Aorta (tissue), 5 donors: Measurements from ENCODE around the gene ADRM1. TPM values are rescaled to one million over a fixed set of nuclear protein-coding genes. Genes with fewer than 3 reads are reported as not detected.

ENCODE experiments used
- ATAC-seq: fragments of 200-7000 bp; cut with Tn5 transposase; one replicate; pipeline ENCODE4 v1.9.1; 2022; ENCODE audit warnings: moderate library complexity; ENCODE audit not compliant: low FRiP score
- DNase-seq, 2 donors: peaks; one replicate each; pipeline ENCODE4 v3.0.0-alpha.2; 2020
- H3K27ac ChIP-seq, 2 donors: one replicate each; pipeline ENCODE4 v1.5.1; 2013; ENCODE audit warnings: low read length in 2 of 2, mild to moderate bottlenecking in 2 of 2, moderate library complexity in 2 of 2, control low read depth in 1 of 2, inconsistent platforms in 1 of 2, low read depth in 1 of 2
- H3K27me3 ChIP-seq, 2 donors: one replicate each; pipeline ENCODE4 v1.6.1; 2013; ENCODE audit warnings: control low read depth in 1 of 2, low read length in 1 of 2, mild to moderate bottlenecking in 1 of 2, moderate library complexity in 1 of 2; ENCODE audit not compliant: insufficient read depth in 2 of 2, control insufficient read depth in 1 of 2
- H3K36me3 ChIP-seq, 2 donors: one replicate each; pipeline ENCODE4 v1.6.1; 2013; ENCODE audit warnings: control low read depth in 1 of 2, low read length in 1 of 2, mild to moderate bottlenecking in 1 of 2; ENCODE audit not compliant: insufficient read depth in 2 of 2, control insufficient read depth in 1 of 2
- H3K4me1 ChIP-seq, 2 donors: one replicate each; pipeline ENCODE4 v1.6.1; 2013; ENCODE audit warnings: low read length in 2 of 2, control low read depth in 1 of 2, mild to moderate bottlenecking in 1 of 2, moderate library complexity in 1 of 2; ENCODE audit not compliant: insufficient read depth in 2 of 2, control insufficient read depth in 1 of 2
- H3K4me3 ChIP-seq, 2 donors: one replicate each; pipeline ENCODE4 v1.5.1; 2013; ENCODE audit warnings: low read length in 2 of 2, control low read depth in 1 of 2, mild to moderate bottlenecking in 1 of 2
- H3K9me3 ChIP-seq: one replicate; pipeline ENCODE4 v1.6.1; 2013; ENCODE audit warnings: mild to moderate bottlenecking, low read length; ENCODE audit not compliant: control insufficient read depth
- WGBS, 2 donors: extraction: QIAGEN DNeasy Blood & Tissue Kit; methylation state at CpG; one replicate each; pipeline ENCODE4 v1.1.7; 2013; 5-methylcytosine and 5-hydroxymethylcytosine counted together
- intact Hi-C, 2 donors: fragments of 100-400 bp; cut with DNase I; formaldehyde crosslinking; loops; one replicate each; pipeline versions ENCODE4 v1.14.2 to v1.15.0; 2022
- polyA plus RNA-seq, 2 donors: library from polyadenylated mRNA; stranded (reverse); fragments of 200-250 nt; gene quantifications; one replicate each; pipeline ENCODE4 v1.2.3, GENCODE V29; 2013
- total RNA-seq, 2 donors: library from RNA; stranded (reverse); fragmentation: NEBNext Ultra II Directional; extraction: Animal tissue kit (Norgen Biotek cat#: 25700); gene quantifications; one replicate each; pipeline ENCODE4 v1.2.1, GENCODE V29; 2021
- donor health status: healthy with polysubstance abuse.
- donor health status: Bipolar disorder and iron deficiency.
- donor health status: DM: no; HTN: no; CAD: no.
- donor health status: DM: no; HTN: no; CAD: no.
- donor health status: DM: yes; HTN: yes; CAD: no.

The ADRM1 gene
- total and polyA plus RNA-seq, 4 donors: 41.4 to 80.9 (median 58.9) TPM

DNA sequence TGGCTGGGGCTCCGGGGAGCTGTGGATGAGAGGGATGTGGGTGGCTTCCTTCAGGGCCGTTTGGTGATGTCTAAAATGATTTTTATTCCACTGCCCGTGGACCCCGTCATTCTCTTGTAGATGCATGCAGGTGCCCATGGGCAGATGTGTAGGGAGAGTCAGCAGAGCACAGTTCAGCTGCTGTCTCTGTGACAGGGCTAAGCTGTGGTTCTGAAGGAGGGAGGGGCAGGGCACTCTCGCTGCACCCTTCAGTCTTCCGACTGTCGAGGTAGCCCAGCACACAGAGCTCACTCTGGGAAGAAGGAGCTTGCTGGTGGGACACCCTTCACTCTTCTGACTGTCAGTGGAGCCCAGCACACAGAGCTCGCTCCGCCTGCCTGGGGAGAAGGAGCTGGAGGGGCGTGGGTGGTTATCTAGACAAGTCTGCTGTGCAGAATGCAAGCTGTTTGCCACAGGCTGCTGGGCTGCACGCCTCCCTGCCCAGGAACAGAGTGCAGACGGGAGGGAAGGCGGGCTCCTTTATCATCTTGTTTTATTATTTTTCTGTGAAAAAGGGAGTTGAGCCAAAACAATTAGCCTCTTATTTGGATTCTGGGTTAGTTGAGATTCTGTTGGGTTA is 28.4 kb upstream of the ADRM1 start:
- no peak overlapping the region for H3K4me3 ChIP-seq
- no peaks in the 10 kb centered on the region for H3K9me3 ChIP-seq
- no peaks in the 10 kb centered on the region for H3K4me1 ChIP-seq
- no peak overlapping the region for H3K27ac ChIP-seq
- intact Hi-C loops: no loop called here
- DNase-seq: no peak
- no peak for ATAC-seq
- WGBS, 2 donors: 64 to 65% methylated on average over 13 of the region's 13 CpGs
- peaks cover 0 to 12% of the 10 kb centered on the region in 2 donors for H3K36me3 ChIP-seq
- H3K27me3 ChIP-seq: no peaks in the 10 kb centered on the region

DNA sequence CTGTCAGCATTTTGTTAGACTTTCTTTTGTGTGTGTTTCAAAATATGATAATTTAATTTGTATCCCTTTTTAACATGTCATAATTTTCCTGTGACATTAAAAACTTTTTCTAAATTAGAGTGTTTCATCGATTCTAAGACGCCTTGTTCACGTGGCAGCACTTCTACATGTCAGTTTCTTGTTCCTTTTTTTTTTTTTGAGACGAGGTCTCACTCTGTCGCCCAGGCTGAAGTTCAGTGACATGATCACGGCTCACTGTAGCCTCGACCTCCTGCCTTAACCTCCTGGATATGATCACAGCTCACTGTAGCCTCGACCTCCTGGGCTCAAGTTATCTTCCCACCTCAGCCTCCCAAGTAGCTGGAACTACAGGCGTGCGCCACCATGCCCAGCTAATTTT is 27.6 kb upstream of the ADRM1 start:
- no peak overlapping the region for H3K27ac ChIP-seq
- DNase-seq (no peak), ATAC-seq (no peak)
- peaks cover 0 to 17% of the 10 kb centered on the region in 2 donors for H3K36me3 ChIP-seq
- no peaks in the 10 kb centered on the region for H3K27me3 ChIP-seq
- intact Hi-C loops: no loop called here
- H3K4me1 ChIP-seq: no peaks in the 10 kb centered on the region
- no peak overlapping the region for H3K4me3 ChIP-seq
- WGBS, 2 donors: 94 to 95% methylated on average over 10 of the region's 10 CpGs
- no peaks in the 10 kb centered on the region for H3K9me3 ChIP-seq

DNA sequence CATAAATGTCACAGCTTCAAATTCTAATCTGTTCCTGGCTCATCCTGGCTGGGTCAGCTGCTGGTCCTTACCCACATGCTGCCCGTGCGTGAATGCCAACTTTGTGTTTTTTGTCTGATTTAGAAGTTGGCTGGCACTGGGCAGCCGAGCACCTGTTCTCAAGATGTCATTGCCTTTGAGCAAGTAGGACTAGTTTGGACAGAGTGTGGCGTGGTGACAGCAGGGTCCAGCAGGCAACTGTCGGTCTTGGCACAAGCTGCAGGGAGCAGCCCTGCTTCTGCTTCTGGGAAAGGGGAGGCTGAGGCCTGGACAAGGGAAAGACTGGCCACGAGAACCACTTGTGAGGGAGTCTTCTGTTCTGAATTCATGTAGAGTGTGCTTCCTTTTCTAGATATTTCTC is 26.4 kb upstream of the ADRM1 start:
- intact Hi-C loops: no loop called here
- 67 to 70% methylated on average over 6 of the region's 6 CpGs for WGBS, 2 donors

DNA sequence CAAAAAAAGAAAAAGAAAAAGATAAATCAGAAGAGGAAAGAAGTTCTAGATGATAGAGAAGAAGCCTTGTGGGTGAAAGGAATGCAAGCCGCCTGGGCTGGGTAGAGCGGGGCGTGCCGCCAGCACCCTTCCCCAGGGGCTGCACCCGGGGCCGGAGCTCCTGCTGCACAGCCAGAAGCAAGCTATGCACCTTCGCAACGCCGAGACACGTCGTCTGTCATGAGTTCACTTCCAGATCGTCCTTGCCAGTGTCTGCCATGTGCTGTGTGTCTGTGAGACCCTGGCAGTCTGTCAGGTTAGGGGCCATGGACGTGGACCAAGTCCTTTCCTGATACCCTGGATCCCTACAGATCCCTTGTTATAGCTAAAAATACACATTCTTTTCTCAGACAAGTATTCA is 25.5 kb upstream of the ADRM1 start:
- no peak overlapping the region for H3K27ac ChIP-seq
- H3K4me1 ChIP-seq: no peaks in the 10 kb centered on the region
- ATAC-seq: no peak
- H3K27me3 ChIP-seq: no peaks in the 10 kb centered on the region
- intact Hi-C loops: no loop called here
- H3K4me3 ChIP-seq: no peak overlapping the region
- DNase-seq: no peak
- WGBS, 2 donors: 21 to 29% methylated on average over 13 of the region's 13 CpGs
- no peaks in the 10 kb centered on the region for H3K9me3 ChIP-seq
- peaks cover 0 to 25% of the 10 kb centered on the region in 2 donors for H3K36me3 ChIP-seq

More for the DNA sequence above, 26.4 kb upstream of the ADRM1 start:
- H3K9me3 ChIP-seq: no peaks in the 10 kb centered on the region
- H3K27me3 ChIP-seq: no peaks in the 10 kb centered on the region
- H3K4me3 ChIP-seq: no peak overlapping the region
- peaks cover 0 to 21% of the 10 kb centered on the region in 2 donors for H3K36me3 ChIP-seq
- ATAC-seq (no peak), DNase-seq (no peak)
- no peaks in the 10 kb centered on the region for H3K4me1 ChIP-seq
- H3K27ac ChIP-seq: no peak overlapping the region

DNA sequence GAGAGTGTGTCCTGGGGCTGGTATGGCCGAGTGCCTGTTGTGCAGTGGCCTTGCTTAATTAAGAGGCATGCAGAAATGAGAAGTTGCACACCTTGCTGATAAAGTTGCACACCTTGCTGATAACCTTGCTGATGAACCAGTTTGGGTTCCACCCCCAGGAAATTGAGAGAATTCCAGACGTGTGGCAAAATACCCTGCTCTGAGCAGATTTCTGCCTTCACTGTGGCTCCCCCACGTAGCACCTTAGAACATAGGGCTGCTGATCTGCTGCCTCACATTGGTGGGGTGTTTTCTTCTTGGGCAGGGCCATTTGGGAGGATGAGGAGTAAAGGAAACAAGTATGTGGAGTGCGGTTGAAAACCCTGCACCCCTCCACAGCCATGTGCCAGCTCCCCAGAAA is 22.5 kb upstream of the ADRM1 start:
- ATAC-seq: no peak
- whole genome bisulfite sequencing, 2 donors: 81 to 83% methylated on average over 4 of the region's 4 CpGs
- no peaks in the 10 kb centered on the region for H3K9me3 ChIP-seq
- DNase-seq: no peak
- H3K4me1 ChIP-seq: no peaks in the 10 kb centered on the region
- H3K27me3 ChIP-seq: no peaks in the 10 kb centered on the region
- no peak overlapping the region for H3K4me3 ChIP-seq
- peaks cover 4 to 18% of the 10 kb centered on the region in 2 donors for H3K36me3 ChIP-seq
- H3K27ac ChIP-seq: no peak overlapping the region
- intact Hi-C loops: no loop called here

DNA sequence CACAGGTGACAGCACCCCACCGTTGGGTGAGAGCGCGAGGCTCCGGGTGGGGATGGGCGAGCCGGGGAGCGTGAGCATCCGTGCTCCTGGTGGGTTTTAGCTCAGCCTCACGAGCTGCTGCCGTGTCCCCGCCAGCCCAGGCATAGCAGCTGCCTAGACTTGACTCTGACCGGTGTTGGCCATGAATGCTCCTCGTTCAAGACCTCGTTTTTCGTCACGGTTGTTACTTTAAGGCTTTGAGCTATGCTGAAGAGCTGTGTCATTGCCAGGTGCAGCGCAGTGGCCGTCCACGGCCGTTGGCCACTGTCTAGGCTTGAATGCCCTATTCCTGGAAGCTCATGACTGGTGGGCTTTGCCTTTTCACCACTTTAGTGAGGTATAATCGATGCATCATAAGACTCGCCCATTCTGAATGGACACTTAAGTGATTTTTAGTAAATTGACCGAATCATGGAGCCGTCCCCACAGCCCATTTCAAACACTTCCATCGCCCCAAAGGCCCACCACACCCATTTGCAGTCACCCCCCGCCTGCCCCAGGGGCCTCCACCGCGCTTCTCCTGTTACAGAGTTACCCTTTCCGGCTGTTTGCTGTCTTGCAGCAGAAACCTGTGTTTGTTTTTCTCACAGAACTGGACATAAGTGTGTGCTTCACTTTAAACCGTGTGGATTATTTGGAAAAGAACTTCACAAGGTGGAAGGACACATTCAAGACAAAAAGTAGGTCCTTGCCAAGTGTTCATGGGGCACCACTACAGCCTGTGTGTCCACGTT is 21.4 kb upstream of the ADRM1 start:
- ATAC-seq: no peak
- intact Hi-C loops: no loop called here
- DNase-seq: no peak
- H3K27me3 ChIP-seq: no peaks in the 10 kb centered on the region
- no peak overlapping the region for H3K27ac ChIP-seq
- H3K4me3 ChIP-seq: no peak overlapping the region
- H3K36me3 ChIP-seq: peaks cover 4 to 18% of the 10 kb centered on the region in 2 donors
- 90 to 92% methylated on average over 31 of the region's 31 CpGs for WGBS, 2 donors
- H3K4me1 ChIP-seq: no peaks in the 10 kb centered on the region
- H3K9me3 ChIP-seq: no peaks in the 10 kb centered on the region

DNA sequence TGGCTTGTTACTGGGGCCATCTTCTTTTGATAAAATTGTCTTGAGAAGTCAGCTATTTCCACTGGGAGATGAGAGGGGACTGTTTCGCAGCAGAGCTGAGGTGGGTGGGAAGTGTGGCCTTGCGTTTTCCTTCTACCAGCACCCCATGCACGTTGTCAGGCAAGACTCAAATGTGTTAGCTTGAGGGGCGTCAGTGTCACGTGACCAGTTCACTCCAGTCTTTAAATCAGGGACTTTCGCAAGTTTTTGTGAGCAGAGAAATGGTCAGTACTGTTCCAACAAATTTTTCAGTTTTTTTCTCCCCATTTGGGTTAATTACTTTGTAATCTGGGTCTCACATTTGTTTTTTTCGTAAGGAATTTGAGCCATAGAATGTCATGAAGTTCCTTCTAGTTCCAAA is 20.7 kb upstream of the ADRM1 start:
- H3K4me3 ChIP-seq: no peak overlapping the region
- intact Hi-C loops: no loop called here
- H3K9me3 ChIP-seq: no peaks in the 10 kb centered on the region
- H3K4me1 ChIP-seq: no peaks in the 10 kb centered on the region
- peaks cover 4 to 20% of the 10 kb centered on the region in 2 donors for H3K36me3 ChIP-seq
- ATAC-seq: no peak
- WGBS, 2 donors: 91% methylated on average over 7 of the region's 7 CpGs
- no peak for DNase-seq
- H3K27ac ChIP-seq: no peak overlapping the region
- H3K27me3 ChIP-seq: no peaks in the 10 kb centered on the region

DNA sequence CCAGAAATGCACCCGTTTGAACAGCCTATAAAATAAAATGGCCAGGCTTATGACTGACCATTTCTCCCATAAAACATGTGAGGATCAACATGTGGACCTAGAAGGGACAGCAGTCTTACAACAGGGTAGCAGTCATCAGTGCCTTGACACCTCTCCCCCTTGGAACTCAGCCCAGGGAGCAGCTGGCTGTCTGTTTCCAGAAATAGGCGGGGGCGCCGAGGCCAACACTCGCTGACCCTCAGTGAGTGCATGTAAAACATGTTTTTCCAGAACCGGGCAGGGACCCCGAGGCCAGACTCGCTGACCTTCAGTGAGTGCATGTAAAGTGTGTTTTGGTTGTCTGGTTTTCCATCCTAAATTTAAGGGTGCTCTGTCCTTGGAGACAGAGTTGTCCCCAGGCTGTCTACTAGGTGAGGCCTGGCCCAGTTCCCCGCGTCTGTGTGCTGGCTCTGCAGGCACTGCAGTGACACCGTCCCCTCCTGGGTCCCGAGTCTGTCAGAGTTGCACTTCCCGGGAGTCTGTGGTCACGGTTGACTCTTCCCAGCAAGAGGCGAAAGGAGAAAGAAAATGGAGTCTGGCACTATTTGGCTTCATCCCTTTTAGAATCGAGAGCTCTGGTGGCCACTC is 19.8 kb upstream of the ADRM1 start:
- DNase-seq: no peak
- WGBS, 2 donors: 75 to 79% methylated on average over 16 of the region's 16 CpGs
- no peaks in the 10 kb centered on the region for H3K4me1 ChIP-seq
- no peak for ATAC-seq
- H3K27me3 ChIP-seq: no peaks in the 10 kb centered on the region
- H3K4me3 ChIP-seq: no peak overlapping the region
- H3K27ac ChIP-seq: no peak overlapping the region
- peaks cover 4 to 20% of the 10 kb centered on the region in 2 donors for H3K36me3 ChIP-seq
- intact Hi-C loops: no loop called here
- H3K9me3 ChIP-seq: no peaks in the 10 kb centered on the region
